K562 (cell line): ENCODE measurements around the gene SRRM5. TPM values are rescaled to one million over a fixed set of nuclear protein-coding genes. Genes with fewer than 3 reads are reported as not detected.
A peak's percentile ranks its signal among the peaks of the same experiment; 100 is the strongest.

ENCODE experiments used
- CEBPB ChIP-seq: fragments of 450-650 bp; IDR thresholded peaks from 2 replicates; pipeline ENCODE4 v1.6.1; 2016; ENCODE audit warnings: missing genetic modification characterization, missing compliant biosample characterization
- CHD4 ChIP-seq: fragments of 200-600 bp; sonication (generic); IDR thresholded peaks from 3 replicates; pipeline ENCODE4 v1.6.1; 2012; ENCODE audit warnings: low read depth, mild to moderate bottlenecking, mixed read lengths, low read length, inconsistent platforms; ENCODE audit not compliant: insufficient read depth, insufficient replicate concordance, poor library complexity, severe bottlenecking
- HMGN3 ChIP-seq: IDR thresholded peaks from 2 replicates; pipeline ENCODE4 v1.6.1; 2011; ENCODE audit warnings: borderline replicate concordance, low read depth, mild to moderate bottlenecking, mixed read lengths, low read length; ENCODE audit not compliant: insufficient read length; ENCODE audit errors: extremely low read depth
- KDM1A ChIP-seq, 2 experiments: fragments of 450-650 bp; IDR thresholded peaks; 2 replicates each; pipeline ENCODE4 v1.6.1; 2016; ENCODE audit warnings: mild to moderate bottlenecking in 2 of 2
- MCM3 ChIP-seq: fragments of 450-650 bp; IDR thresholded peaks from 2 replicates; pipeline ENCODE4 v1.6.1; 2016
- MCM5 ChIP-seq: fragments of 450-650 bp; IDR thresholded peaks from 2 replicates; pipeline ENCODE4 v1.6.1; 2016; ENCODE audit warnings: low read depth
- MTF1 ChIP-seq: fragments of 250-450 bp; sonication (Bioruptor Pico); IDR thresholded peaks from 2 replicates; pipeline ENCODE4 v1.9.0; 2021; ENCODE audit warnings: moderate library complexity, mild to moderate bottlenecking, inconsistent platforms, borderline replicate concordance
- NRF1 ChIP-seq, 2 experiments: fragments of 450-650 bp; IDR thresholded peaks in 1 of 2; conservative IDR thresholded peaks in 1 of 2; 2 replicates each; pipeline ENCODE4 v1.6.1; 2014; ENCODE audit warnings: mild to moderate bottlenecking in 2 of 2
- POLR2AphosphoS2 ChIP-seq: IDR thresholded peaks from 2 replicates; pipeline ENCODE4 v1.6.1; 2012; ENCODE audit warnings: low read length, improper control_type of control experiment
- RBM22 ChIP-seq: fragments of 200-400 bp; formaldehyde crosslinking; IDR thresholded peaks from 2 replicates; pipeline ENCODE4 v1.6.1; 2018; ENCODE audit warnings: low read length, low read depth; ENCODE audit not compliant: poor library complexity, severe bottlenecking
- SIN3A ChIP-seq, 2 experiments: fragments of 150-350 bp in 1 of 2; IDR thresholded peaks; 2 replicates each; pipeline ENCODE4 v1.6.1; 2011 to 2016; ENCODE audit warnings: borderline replicate concordance in 2 of 2, low read depth in 2 of 2, low read length in 2 of 2, mild to moderate bottlenecking in 2 of 2, moderate library complexity in 2 of 2; ENCODE audit not compliant: control insufficient read depth in 1 of 2
- TARDBP ChIP-seq: fragments of 450-650 bp; IDR thresholded peaks from 2 replicates; pipeline ENCODE4 v1.6.1; 2016
- TEAD4 ChIP-seq, 2 experiments: sonication (generic) in 1 of 2; formaldehyde crosslinking in 1 of 2; IDR thresholded peaks; 2 replicates each; pipeline versions ENCODE4 v1.6.1 to v1.8.0; 2012 to 2022; ENCODE audit warnings: borderline replicate concordance in 1 of 2, inconsistent platforms in 1 of 2, low read length in 1 of 2, mild to moderate bottlenecking in 1 of 2, missing genetic modification reagents in 1 of 2
- ZBTB17 ChIP-seq: fragments of 450-650 bp; formaldehyde crosslinking; IDR thresholded peaks from 2 replicates; pipeline ENCODE4 v1.4.0; 2020; ENCODE audit warnings: mild to moderate bottlenecking
- ZBTB34 ChIP-seq: fragments of 250-450 bp; sonication (Bioruptor Pico); IDR thresholded peaks from 2 replicates; pipeline ENCODE4 v1.8.0; 2021; ENCODE audit warnings: mild to moderate bottlenecking, moderate library complexity
- ZC3H4 ChIP-seq: sonication (generic); formaldehyde crosslinking; IDR thresholded peaks from 2 replicates; pipeline ENCODE4 v1.9.0; 2021; ENCODE audit warnings: missing genetic modification reagents, borderline replicate concordance
- ZNF263 ChIP-seq: sonication (generic); formaldehyde crosslinking; IDR thresholded peaks from 2 replicates; pipeline ENCODE4 v1.8.0; 2022; ENCODE audit warnings: mild to moderate bottlenecking, missing genetic modification reagents, borderline replicate concordance
- ZNF311 ChIP-seq: fragments of 250-450 bp; sonication (Bioruptor Pico); IDR thresholded peaks from 2 replicates; pipeline ENCODE4 v1.4.0; 2020; ENCODE audit warnings: mild to moderate bottlenecking, moderate library complexity
- ZNF507 ChIP-seq: conservative IDR thresholded peaks from 2 replicates; pipeline ENCODE4 v1.6.1; 2017; ENCODE audit warnings: missing genetic modification characterization, missing compliant biosample characterization
- ZNF766 ChIP-seq: fragments of 200-800 bp; sonication (Bioruptor generic); conservative IDR thresholded peaks from 2 replicates; pipeline ENCODE4 v1.6.1; 2016; ENCODE audit warnings: missing genetic modification characterization, missing compliant biosample characterization
- polyA plus RNA-seq, 8 experiments: library from polyadenylated mRNA; depleted of rRNA in 4 of 8; stranded (reverse) in 5 of 8; unstranded in 3 of 8; fragments of >200 nt; fragmentation: Nextera tagmentation in 2 of 8; fragmentation: Illumina TruSeq in 1 of 8; extraction: Ambion mirVana in 2 of 8; extraction: Trizol in 1 of 8; gene quantifications; 2 replicates each; pipeline versions ENCODE4 v1.2.1 to v1.2.3, GENCODE V29; 2011 to 2014; ENCODE audit warnings: inconsistent platforms in 1 of 8, missing spikeins in 1 of 8
- total RNA-seq, 7 experiments: library from RNA; depleted of rRNA in 6 of 7; stranded (reverse); fragments of >200 nt in 6 of 7; fragmentation: Illumina TruSeq in 2 of 7; extraction: Trizol in 2 of 7; gene quantifications; 2 replicates each; pipeline versions ENCODE4 v1.2.1 to v1.2.3, GENCODE V29; 2011 to 2021; ENCODE audit warnings: low replicate concordance in 1 of 7
- TF ChIP-seq, protein P1 (sequence below): fragments of 450-650 bp; formaldehyde crosslinking; IDR thresholded peaks from 2 replicates; pipeline ENCODE4 v1.4.0; 2020; ENCODE audit warnings: mild to moderate bottlenecking, moderate library complexity
- TF ChIP-seq, protein P2 (sequence below): IDR thresholded peaks from 2 replicates; pipeline ENCODE4 v1.6.1; 2011; ENCODE audit not compliant: insufficient read length; ENCODE audit errors: extremely low read depth

Gene SRRM5
- total and polyA plus RNA-seq, 9 of the 15 experiments (the other 6 are each of a cell fraction or from before 2014, with no cell fraction given): 0.09 to 0.45 (median 0.18) TPM; not detected in 2

DNA sequence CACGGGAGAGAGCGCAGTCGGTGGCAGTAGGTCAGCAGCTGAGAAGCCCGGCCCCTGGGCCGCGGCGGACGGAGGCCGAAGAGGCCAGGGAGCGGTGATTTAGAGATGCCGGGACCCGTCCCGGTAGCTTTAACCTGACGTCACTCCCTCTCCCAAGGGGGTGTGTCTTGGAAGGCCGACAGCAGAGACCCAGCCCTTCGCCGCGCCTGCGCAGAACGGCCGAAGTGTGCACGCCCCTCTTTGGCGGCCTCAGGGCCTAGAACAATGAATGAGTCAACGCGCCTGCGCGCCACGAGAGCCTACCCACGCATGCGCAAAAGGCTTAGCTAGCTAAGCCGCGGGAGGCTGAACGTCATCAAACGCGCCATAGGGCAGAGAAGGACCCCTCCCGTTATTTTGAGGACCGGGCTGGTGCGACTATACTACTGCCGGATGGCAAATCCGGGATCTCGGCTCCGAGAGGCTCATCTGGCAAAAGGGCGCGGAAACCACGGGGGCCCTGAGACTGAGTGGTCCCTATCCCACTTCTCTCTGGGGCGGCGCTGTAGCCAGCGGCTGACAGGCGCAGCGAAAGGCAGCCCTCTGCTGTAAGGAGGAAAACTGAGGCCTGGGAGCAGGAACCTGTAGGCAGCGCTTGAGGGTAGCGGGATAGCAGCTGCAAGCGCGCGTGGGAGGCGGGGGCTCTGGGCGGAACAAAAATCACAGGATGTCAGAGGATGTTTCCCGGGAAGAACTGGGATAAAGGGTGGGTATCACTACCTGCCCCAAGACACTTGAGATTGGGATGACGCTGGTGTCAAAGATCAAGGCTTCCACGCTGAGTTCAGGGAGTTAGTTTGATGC, 15.7 kb upstream of the SRRM5 start, which contains the start of the genes IRGQ and ZNF576 (continued):
- TF ChIP-seq POLR2AphosphoS2: no peak
- TF ChIP-seq NRF1 (conservative IDR thresholded peaks at IDR 0.05 in 1 of 2, IDR thresholded peaks at IDR 0.05 in 1 of 2): peak; percentile 100
- TF ChIP-seq MTF1: no peak
- peak; percentile 49 for TF ChIP-seq TEAD4 (IDR thresholded peaks at IDR 0.05; ENCODE audit: low read length)
- TF ChIP-seq TEAD4 (CRISPR knock-in tag; IDR thresholded peaks at IDR 0.05; ENCODE audit: borderline replicate concordance): no peak
- TF ChIP-seq ZNF311 (CRISPR knock-in tag): 0 out of 2 replicates have a peak, but pooled peaks have one; percentile 21
- no peak for TF ChIP-seq RBM22
- TF ChIP-seq ZBTB17 (CRISPR knock-in tag): 0 out of 2 replicates have a peak, but pooled peaks have one; percentile 50
- TF ChIP-seq SIN3A (IDR thresholded peaks at IDR 0.05; ENCODE audit: borderline replicate concordance in 2 of 2, control insufficient read depth in 1 of 2, low read depth in 2 of 2, low read length in 2 of 2): peak in 1 of 2 experiments; percentile 67; a peak in 2 of 4 replicates
- peak; percentile 90 for TF ChIP-seq TARDBP
- TF ChIP-seq, protein P1, sequence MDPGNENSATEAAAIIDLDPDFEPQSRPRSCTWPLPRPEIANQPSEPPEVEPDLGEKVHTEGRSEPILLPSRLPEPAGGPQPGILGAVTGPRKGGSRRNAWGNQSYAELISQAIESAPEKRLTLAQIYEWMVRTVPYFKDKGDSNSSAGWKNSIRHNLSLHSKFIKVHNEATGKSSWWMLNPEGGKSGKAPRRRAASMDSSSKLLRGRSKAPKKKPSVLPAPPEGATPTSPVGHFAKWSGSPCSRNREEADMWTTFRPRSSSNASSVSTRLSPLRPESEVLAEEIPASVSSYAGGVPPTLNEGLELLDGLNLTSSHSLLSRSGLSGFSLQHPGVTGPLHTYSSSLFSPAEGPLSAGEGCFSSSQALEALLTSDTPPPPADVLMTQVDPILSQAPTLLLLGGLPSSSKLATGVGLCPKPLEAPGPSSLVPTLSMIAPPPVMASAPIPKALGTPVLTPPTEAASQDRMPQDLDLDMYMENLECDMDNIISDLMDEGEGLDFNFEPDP: no peak
- TF ChIP-seq, protein P2, sequence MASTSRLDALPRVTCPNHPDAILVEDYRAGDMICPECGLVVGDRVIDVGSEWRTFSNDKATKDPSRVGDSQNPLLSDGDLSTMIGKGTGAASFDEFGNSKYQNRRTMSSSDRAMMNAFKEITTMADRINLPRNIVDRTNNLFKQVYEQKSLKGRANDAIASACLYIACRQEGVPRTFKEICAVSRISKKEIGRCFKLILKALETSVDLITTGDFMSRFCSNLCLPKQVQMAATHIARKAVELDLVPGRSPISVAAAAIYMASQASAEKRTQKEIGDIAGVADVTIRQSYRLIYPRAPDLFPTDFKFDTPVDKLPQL: no peak
- no peak for TF ChIP-seq ZC3H4 (CRISPR knock-in tag)
- TF ChIP-seq ZNF507 (tag): no peak
- TF ChIP-seq ZNF766 (CRISPR knock-in tag): no peak
- no peak for TF ChIP-seq MCM3
- TF ChIP-seq MCM5: no peak
- TF ChIP-seq CEBPB (tag): no peak
- no peak; the same call in 1 of the 2 replicates for TF ChIP-seq ZNF263 (CRISPR knock-in tag)
- no peak for TF ChIP-seq ZBTB34
- peak in 1 of 2 experiments; percentile 20; a peak in 3 of 4 replicates for TF ChIP-seq KDM1A (IDR thresholded peaks at IDR 0.05)
- TF ChIP-seq CHD4: no peak
- TF ChIP-seq HMGN3: peak; percentile 48
